ENCODE data around the gene CD14. TPM values are rescaled to one million over a fixed set of nuclear protein-coding genes. Genes with fewer than 3 reads are reported as not detected.
"Not testable (repeated sequence)": the region's sequence is repeated elsewhere in the genome, so short reads cannot be mapped to it uniquely, and the experiment has no call there.

The CD14 gene
- polyA plus RNA-seq, 1 donor, result 18.3 TPM

- no peak for DNase-seq (ENCODE audit: low read depth)
These were observed 36.6 kb downstream of the CD14 start for GRCh38 chr5:140596321-140596741.

GRCh38 chr5:140595538-140596300 lies 37.3 kb downstream of the CD14 start:
- DNase-seq (ENCODE audit: low read depth), result no peak

- no peak for DNase-seq (ENCODE audit: low read depth)
These were observed 38.8 kb downstream of the CD14 start for GRCh38 chr5:140594169-140594568.

GRCh38 chr5:140593070-140593469 lies 39.9 kb downstream of the CD14 start:
- not testable (repeated sequence) for DNase-seq (ENCODE audit: low read depth)

- DNase-seq (ENCODE audit: low read depth), result no peak
These were observed 41.1 kb downstream of the CD14 start for GRCh38 chr5:140591747-140592372.

- no peak for DNase-seq (ENCODE audit: low read depth)
These were observed 42.1 kb downstream of the CD14 start for GRCh38 chr5:140590861-140591260.

GRCh38 chr5:140588311-140589070 lies 44.5 kb downstream of the CD14 start:
- DNase-seq (ENCODE audit: low read depth), result no peak

GRCh38 chr5:140587495-140587894 lies 45.5 kb downstream of the CD14 start:
- no peak for DNase-seq (ENCODE audit: low read depth)

Other genes with a start within 250 kb of the CD14 start
- gene ANKHD1, start 231.3 kb downstream of the CD14 start, polyA plus RNA-seq (ENCODE audit: insufficient read length), result 56.7 TPM
- gene EIF4EBP3, start 85.5 kb downstream of the CD14 start, polyA plus RNA-seq (ENCODE audit: insufficient read length), result 8.8 TPM
- gene SRA1, start 75.7 kb downstream of the CD14 start, polyA plus RNA-seq (ENCODE audit: insufficient read length), result 23.6 TPM
- 25.4 TPM for gene APBB3, start 68.6 kb downstream of the CD14 start, polyA plus RNA-seq (ENCODE audit: insufficient read length)
- gene SLC35A4, start 68.3 kb downstream of the CD14 start, polyA plus RNA-seq (ENCODE audit: insufficient read length), result 52.8 TPM
- gene TMCO6, start 6.3 kb upstream of the CD14 start, polyA plus RNA-seq (ENCODE audit: insufficient read length), result 8.3 TPM
- 58.2 TPM for gene NDUFA2, start 14.5 kb upstream of the CD14 start, polyA plus RNA-seq (ENCODE audit: insufficient read length)
- gene IK, start 14.7 kb upstream of the CD14 start, polyA plus RNA-seq (ENCODE audit: insufficient read length), result 95.3 TPM
- gene WDR55, start 31.7 kb upstream of the CD14 start, polyA plus RNA-seq (ENCODE audit: insufficient read length), result 14.9 TPM
- gene DND1, start 40.4 kb upstream of the CD14 start, polyA plus RNA-seq (ENCODE audit: insufficient read length), result not detected
- gene HARS1, start 58.2 kb upstream of the CD14 start, polyA plus RNA-seq (ENCODE audit: insufficient read length), result 58.2 TPM
- 26.6 TPM for gene HARS2, start 58.3 kb upstream of the CD14 start, polyA plus RNA-seq (ENCODE audit: insufficient read length)
- 73.2 TPM for gene ZMAT2, start 67.3 kb upstream of the CD14 start, polyA plus RNA-seq (ENCODE audit: insufficient read length)
- 0.10 TPM for gene PCDHA1, start 153.0 kb upstream of the CD14 start, polyA plus RNA-seq (ENCODE audit: insufficient read length)
- gene PCDHA2, start 161.7 kb upstream of the CD14 start, polyA plus RNA-seq (ENCODE audit: insufficient read length), result 0.09 TPM
- 0.14 TPM for gene PCDHA3, start 167.9 kb upstream of the CD14 start, polyA plus RNA-seq (ENCODE audit: insufficient read length)
- gene PCDHA4, start 173.9 kb upstream of the CD14 start, polyA plus RNA-seq (ENCODE audit: insufficient read length), result 0.14 TPM
- gene PCDHA5, start 188.4 kb upstream of the CD14 start, polyA plus RNA-seq (ENCODE audit: insufficient read length), result 0.08 TPM
- 0.06 TPM for gene PCDHA6, start 194.8 kb upstream of the CD14 start, polyA plus RNA-seq (ENCODE audit: insufficient read length)
- 0.06 TPM for gene PCDHA7, start 201.1 kb upstream of the CD14 start, polyA plus RNA-seq (ENCODE audit: insufficient read length)
- gene PCDHA8, start 208.0 kb upstream of the CD14 start, polyA plus RNA-seq (ENCODE audit: insufficient read length), result 0.03 TPM
- gene PCDHA9, start 215.2 kb upstream of the CD14 start, polyA plus RNA-seq (ENCODE audit: insufficient read length), result not detected
- gene PCDHA10, start 222.7 kb upstream of the CD14 start, polyA plus RNA-seq (ENCODE audit: insufficient read length), result 0.05 TPM
- gene PCDHA11, start 235.8 kb upstream of the CD14 start, polyA plus RNA-seq (ENCODE audit: insufficient read length), result not detected
- gene PCDHA12, start 242.1 kb upstream of the CD14 start, polyA plus RNA-seq (ENCODE audit: insufficient read length), result not detected
- gene PCDHA13, start 248.9 kb upstream of the CD14 start, polyA plus RNA-seq (ENCODE audit: insufficient read length), result 0.08 TPM